ENCODE measurements around the gene ANKIB1. TPM values are rescaled to one million over a fixed set of nuclear protein-coding genes. Genes with fewer than 3 reads are reported as not detected.
"Not testable (repeated sequence)": the region's sequence is repeated elsewhere in the genome, so short reads cannot be mapped to it uniquely, and the experiment has no call there.

ANKIB1 gene
- total RNA-seq, 4 donors from 2014 or later, result 11.5 to 24.2 (median 12.5) TPM

DNA sequence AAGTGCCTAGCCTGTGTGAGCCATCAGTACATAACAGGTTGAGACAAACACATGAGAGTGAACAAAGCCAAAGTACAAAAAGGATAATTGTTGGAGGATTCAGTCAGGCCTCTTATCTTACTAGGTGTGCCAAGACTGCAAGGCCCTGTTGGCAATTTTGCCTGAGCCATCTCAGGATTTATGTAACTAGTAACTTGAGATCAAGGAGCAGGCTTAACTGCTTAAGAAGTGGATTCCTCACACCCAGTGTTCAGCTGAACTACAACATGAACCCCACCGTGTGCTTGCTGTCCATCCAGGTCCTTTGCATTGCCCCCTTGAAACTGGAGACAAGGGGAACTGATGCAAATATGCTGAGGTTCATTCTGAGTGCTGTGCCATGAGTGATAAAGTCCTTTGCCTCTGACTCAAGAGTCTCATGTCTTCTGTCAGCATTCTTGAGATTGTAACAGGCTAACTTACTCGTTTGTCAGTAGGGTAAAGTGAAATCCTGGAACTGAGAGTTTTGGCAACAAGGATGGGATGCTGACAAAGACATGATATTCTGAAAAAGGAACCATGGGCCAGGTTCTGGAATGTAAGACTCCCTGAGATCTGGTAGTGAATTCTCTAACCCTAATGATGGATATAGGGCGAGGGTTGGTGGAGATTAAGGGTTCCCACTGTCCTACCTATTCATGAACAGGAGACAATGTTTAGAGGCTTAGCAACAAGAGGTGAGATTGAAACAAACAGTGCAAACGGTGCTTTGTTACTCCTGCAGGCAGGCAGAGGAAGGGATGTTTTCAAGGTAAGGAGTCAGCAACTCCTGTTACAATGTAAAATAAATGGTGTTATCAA, 157.4 kb downstream of the ANKIB1 start:
- Histone ChIP-seq H3K4me1 (peaks cover 0 to 3% of the 10 kb centered on the region in 2 donors), H3K9me3 (no peaks in the 10 kb centered on the region), H3K36me3 (peaks cover 0 to 15% of the 10 kb centered on the region in 2 donors), H3K27ac (peak overlapping the region in 1 of 4 donors; percentile 22), H3K4me3 (no peak overlapping the region), H3K27me3 (no peaks in the 10 kb centered on the region)
- TF ChIP-seq, protein P1, sequence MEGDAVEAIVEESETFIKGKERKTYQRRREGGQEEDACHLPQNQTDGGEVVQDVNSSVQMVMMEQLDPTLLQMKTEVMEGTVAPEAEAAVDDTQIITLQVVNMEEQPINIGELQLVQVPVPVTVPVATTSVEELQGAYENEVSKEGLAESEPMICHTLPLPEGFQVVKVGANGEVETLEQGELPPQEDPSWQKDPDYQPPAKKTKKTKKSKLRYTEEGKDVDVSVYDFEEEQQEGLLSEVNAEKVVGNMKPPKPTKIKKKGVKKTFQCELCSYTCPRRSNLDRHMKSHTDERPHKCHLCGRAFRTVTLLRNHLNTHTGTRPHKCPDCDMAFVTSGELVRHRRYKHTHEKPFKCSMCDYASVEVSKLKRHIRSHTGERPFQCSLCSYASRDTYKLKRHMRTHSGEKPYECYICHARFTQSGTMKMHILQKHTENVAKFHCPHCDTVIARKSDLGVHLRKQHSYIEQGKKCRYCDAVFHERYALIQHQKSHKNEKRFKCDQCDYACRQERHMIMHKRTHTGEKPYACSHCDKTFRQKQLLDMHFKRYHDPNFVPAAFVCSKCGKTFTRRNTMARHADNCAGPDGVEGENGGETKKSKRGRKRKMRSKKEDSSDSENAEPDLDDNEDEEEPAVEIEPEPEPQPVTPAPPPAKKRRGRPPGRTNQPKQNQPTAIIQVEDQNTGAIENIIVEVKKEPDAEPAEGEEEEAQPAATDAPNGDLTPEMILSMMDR (IDR thresholded peaks at IDR 0.05 in 4 of 5, conservative IDR thresholded peaks at IDR 0.05 in 1 of 5), result no peak
- TF ChIP-seq POLR2A (IDR thresholded peaks at IDR 0.05), result no peak
- ATAC-seq, result peak; percentile 54 to 82
- DNase-seq, result no peak
- in situ Hi-C loops (cut with MboI; ENCODE audit: low sequenced_read_pairs in 4 of 4) (no loop called here), intact Hi-C loops (cut with DNase I; ENCODE audit: low total_unique reads) (no loop called here)

DNA sequence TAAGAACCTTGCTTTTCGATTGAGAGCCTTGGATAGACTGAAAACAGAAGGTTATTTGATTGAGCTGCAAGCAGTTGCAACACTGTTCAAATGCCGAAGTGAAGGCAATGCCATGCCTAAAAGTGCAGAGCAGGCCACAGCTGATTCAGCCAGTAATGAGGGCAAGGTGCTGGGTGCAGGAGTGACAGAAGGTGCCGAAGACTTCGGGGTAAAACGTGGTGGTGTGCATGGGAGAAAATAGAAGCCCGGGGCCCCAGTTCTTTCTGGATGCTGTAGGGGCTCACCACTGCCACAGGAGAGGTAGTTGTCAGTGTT, 157.9 kb downstream of the ANKIB1 start:
- Histone ChIP-seq H3K27me3 (no peaks in the 10 kb centered on the region), H3K9me3 (no peaks in the 10 kb centered on the region), H3K4me3 (no peak overlapping the region), H3K27ac (no peak overlapping the region), H3K4me1 (peaks cover 0 to 3% of the 10 kb centered on the region in 2 donors), H3K36me3 (peaks cover 0 to 10% of the 10 kb centered on the region in 2 donors)
- in situ Hi-C loops (cut with MboI; ENCODE audit: low sequenced_read_pairs in 4 of 4), result no loop called here
- ATAC-seq (no peak), DNase-seq (no peak)
- TF ChIP-seq, protein P1 (IDR thresholded peaks at IDR 0.05 in 4 of 5, conservative IDR thresholded peaks at IDR 0.05 in 1 of 5), result no peak
- no peak for TF ChIP-seq POLR2A (IDR thresholded peaks at IDR 0.05)
- intact Hi-C loops (cut with DNase I; ENCODE audit: low total_unique reads), result no loop called here

DNA sequence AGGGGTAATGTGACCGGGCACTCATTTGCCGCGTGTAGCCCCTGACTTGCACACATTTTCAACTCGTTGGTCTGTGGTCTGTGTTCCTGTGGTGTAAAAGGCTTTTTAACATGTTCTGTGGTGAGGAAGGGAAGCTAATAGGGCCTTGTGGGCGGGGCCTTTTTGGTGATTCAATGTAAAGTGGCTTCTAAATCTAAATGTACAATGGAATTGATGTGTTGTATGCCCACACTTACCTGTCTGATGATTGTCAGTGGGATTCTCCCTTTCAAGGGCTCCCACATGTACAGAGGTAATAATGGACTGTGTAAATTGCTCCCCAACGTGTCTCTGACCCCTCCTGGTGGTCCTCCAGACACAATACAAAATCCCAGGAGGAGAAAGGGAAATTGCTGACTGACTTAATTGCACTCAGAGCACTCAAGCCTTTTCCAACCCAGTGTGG, 158.4 kb downstream of the ANKIB1 start:
- Histone ChIP-seq H3K27ac (no peak overlapping the region), H3K9me3 (no peaks in the 10 kb centered on the region), H3K4me3 (no peak overlapping the region), H3K27me3 (no peaks in the 10 kb centered on the region), H3K4me1 (peaks cover 0 to 3% of the 10 kb centered on the region in 2 donors), H3K36me3 (peaks cover 0 to 5% of the 10 kb centered on the region in 2 donors)
- ATAC-seq (no peak), DNase-seq (no peak)
- intact Hi-C loops (cut with DNase I; ENCODE audit: low total_unique reads) (no loop called here), in situ Hi-C loops (cut with MboI; ENCODE audit: low sequenced_read_pairs in 4 of 4) (no loop called here)
- TF ChIP-seq POLR2A (IDR thresholded peaks at IDR 0.05), result no peak
- TF ChIP-seq, protein P1 (IDR thresholded peaks at IDR 0.05 in 4 of 5, conservative IDR thresholded peaks at IDR 0.05 in 1 of 5), result no peak

DNA sequence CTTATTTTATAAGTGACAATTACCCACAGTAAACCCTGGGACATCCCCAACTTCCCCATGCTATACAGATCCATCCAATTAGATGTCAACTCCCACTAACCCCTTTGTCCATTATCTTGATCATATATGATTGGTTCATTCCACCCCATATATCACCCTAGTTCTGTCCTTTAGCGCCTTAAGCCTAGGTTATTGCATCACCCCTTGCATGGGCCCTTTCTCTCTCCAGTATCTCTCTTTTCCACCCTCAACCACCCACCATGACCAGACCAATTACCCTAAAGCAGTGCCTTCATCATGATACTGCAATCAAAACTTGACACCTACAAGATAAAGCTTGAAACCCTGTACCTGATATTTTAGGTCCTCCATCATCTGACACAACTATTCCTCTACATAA, 163.6 kb downstream of the ANKIB1 start:
- no peak for DNase-seq
- no peaks in the 10 kb centered on the region for H3K9me3 ChIP-seq
- H3K27me3 ChIP-seq, result no peaks in the 10 kb centered on the region
- no peaks in the 10 kb centered on the region for H3K4me1 ChIP-seq
- H3K36me3 ChIP-seq, result no peaks in the 10 kb centered on the region
- ATAC-seq, result no peak
- no peak overlapping the region for H3K27ac ChIP-seq
- TF ChIP-seq POLR2A (IDR thresholded peaks at IDR 0.05), result no peak
- TF ChIP-seq, protein P1 (IDR thresholded peaks at IDR 0.05 in 4 of 5, conservative IDR thresholded peaks at IDR 0.05 in 1 of 5), result no peak
- in situ Hi-C loops (cut with MboI; ENCODE audit: low sequenced_read_pairs in 4 of 4), result no loop called here
- intact Hi-C loops (cut with DNase I; ENCODE audit: low total_unique reads), result no loop called here
- no peak overlapping the region for H3K4me3 ChIP-seq

DNA sequence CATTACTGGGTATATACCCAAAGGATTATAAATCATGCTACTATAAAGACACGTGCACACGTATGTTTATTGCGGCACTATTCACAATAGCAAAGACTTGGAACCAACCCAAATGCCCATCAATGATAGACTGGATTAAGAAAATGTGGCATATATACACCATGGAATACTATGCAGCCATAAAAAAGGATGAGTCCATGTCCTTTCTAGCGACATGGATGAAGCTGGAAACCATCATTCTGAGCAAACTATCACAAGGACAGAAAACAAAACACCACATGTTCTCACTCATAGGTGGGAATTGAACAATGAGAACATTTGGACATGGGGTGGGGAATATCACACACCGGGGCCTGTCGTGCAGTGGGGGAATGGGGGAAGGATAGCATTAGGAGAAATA, 164.4 kb downstream of the ANKIB1 start:
- H3K4me3 ChIP-seq; H3K36me3 ChIP-seq; DNase-seq; H3K27ac ChIP-seq; ATAC-seq; H3K27me3 ChIP-seq; intact Hi-C loops (cut with DNase I; ENCODE audit: low total_unique reads); in situ Hi-C loops (cut with MboI; ENCODE audit: low sequenced_read_pairs in 4 of 4); H3K4me1 ChIP-seq; H3K9me3 ChIP-seq: not testable (repeated sequence)
